ENCODE data around the gene ZNF107. TPM values are rescaled to one million over a fixed set of nuclear protein-coding genes. Genes with fewer than 3 reads are reported as not detected.

Gene ZNF107
- 1.9 and 2.8 TPM in 2 replicates for total RNA-seq

GRCh38 chr7:64665980-64666662 is at the start of gene ZNF107:
ZNF107 (plus strand) TSS chr7:64666133; CDS start chr7:64666283, 150 bp downstream.

Other genes starting within 250 kb of the ZNF107 start
- gene ZNF680, start 103.1 kb upstream of the ZNF107 start, total RNA-seq, result 9.5 and 12.9 TPM in 2 replicates
- 5.9 and 7.1 TPM in 2 replicates for gene ZNF138, start 128.3 kb downstream of the ZNF107 start, total RNA-seq
- gene ZNF273, start 237.1 kb downstream of the ZNF107 start, total RNA-seq, result 3.7 and 4.1 TPM in 2 replicates